SIG-M5 treated with dmso at 0.1 percent for 504 hours (cell line): Measurements from ENCODE around the gene HJV.

Experiments
- DNase-seq: peaks from one replicate; lab custom pipeline; 2025; ENCODE audit not compliant: unreplicated experiment; lab: John Stamatoyannopoulos, UW

The HJV gene

GRCh38 chr1:146022403-146023127 lies 1.0 kb upstream of the HJV start:
- no peak for DNase-seq

GRCh38 chr1:146021050-146021445 lies 487 bp downstream of the HJV start:
- DNase-seq, result no peak

- DNase-seq, result no peak
Observed at GRCh38 chr1:146020058-146021049, 1.2 kb downstream of the HJV start.

- no peak for DNase-seq
Observed at GRCh38 chr1:146019231-146020057, 2.1 kb downstream of the HJV start.

- no peak for DNase-seq
Observed at GRCh38 chr1:146016891-146017290, 4.6 kb downstream of the HJV start.

- DNase-seq, result no peak
Observed at GRCh38 chr1:146013559-146013922, 8.0 kb downstream of the HJV start.

- DNase-seq, result peak; percentile 88
Observed at GRCh38 chr1:146012703-146013558, 8.6 kb downstream of the HJV start.

- DNase-seq, result no peak
Observed at GRCh38 chr1:146010126-146010738, 11.3 kb downstream of the HJV start.

GRCh38 chr1:146007489-146008133 lies 13.9 kb downstream of the HJV start:
- DNase-seq, result no peak

GRCh38 chr1:146001709-146002108 lies 19.8 kb downstream of the HJV start:
- no peak for DNase-seq

GRCh38 chr1:145999321-146000024 lies 22.1 kb downstream of the HJV start:
- no peak for DNase-seq

- no peak for DNase-seq
Observed at GRCh38 chr1:145997718-145998023, 23.9 kb downstream of the HJV start.

- peak; percentile 65 for DNase-seq
Observed at GRCh38 chr1:145997016-145997717, 24.4 kb downstream of the HJV start.

- peak; percentile 100 for DNase-seq
Observed at GRCh38 chr1:145996433-145997015, 25.0 kb downstream of the HJV start, which contains the start of gene TXNIP. Gene TXNIP (minus strand): TSS chr1:145996579. CDS start chr1:145996266, 313 bp downstream.

- no peak for DNase-seq
Observed at GRCh38 chr1:145995964-145996432, 25.5 kb downstream of the HJV start.

- DNase-seq, result peak; percentile 49
Observed at GRCh38 chr1:145995148-145995881, 26.2 kb downstream of the HJV start.
